CD14-positive monocyte (primary cell): Measurements from ENCODE around the gene RPLP2. TPM values are rescaled to one million over a fixed set of nuclear protein-coding genes. Genes with fewer than 3 reads are reported as not detected.

Experiments used
- DNase-seq, 3 donors: peaks; one replicate each; pipeline ENCODE4 v3.0.0-alpha.2; 2011 to 2022
- H2AFZ ChIP-seq: 2 replicates; pipeline ENCODE4 v1.6.0; 2012; ENCODE audit warnings: mild to moderate bottlenecking, low read depth, low read length, inconsistent platforms; ENCODE audit not compliant: insufficient read depth, poor library complexity, severe bottlenecking
- H3K27ac ChIP-seq, 2 donors: 1 replicate in 1 of 2; 2 replicates in 1 of 2; pipeline ENCODE4 v1.5.1; 2012 to 2013; ENCODE audit warnings: low read length in 2 of 2, control low read depth in 1 of 2, inconsistent platforms in 1 of 2, low read depth in 1 of 2, mild to moderate bottlenecking in 1 of 2
- H3K27me3 ChIP-seq, 2 donors: one replicate each; pipeline versions ENCODE4 v1.6.0 to v1.6.1; 2011 to 2013; ENCODE audit warnings: low read length in 2 of 2; ENCODE audit not compliant: control insufficient read depth in 2 of 2, insufficient read depth in 2 of 2
- H3K36me3 ChIP-seq, 2 donors: replicated peaks in 1 of 2; 1 replicate in 1 of 2; 2 replicates in 1 of 2; pipeline versions ENCODE4 v1.5.1 to v1.6.1; 2012 to 2013; ENCODE audit warnings: low read length in 2 of 2, control low read depth in 1 of 2, inconsistent platforms in 1 of 2, mild to moderate bottlenecking in 1 of 2; ENCODE audit not compliant: insufficient read depth in 2 of 2, control insufficient read depth in 1 of 2
- H3K4me1 ChIP-seq, 2 donors: 1 replicate in 1 of 2; 2 replicates in 1 of 2; pipeline versions ENCODE4 v1.5.1 to v1.6.1; 2012 to 2013; ENCODE audit warnings: low read length in 2 of 2, control low read depth in 1 of 2, inconsistent platforms in 1 of 2, mild to moderate bottlenecking in 1 of 2, moderate library complexity in 1 of 2; ENCODE audit not compliant: insufficient read depth in 2 of 2, control insufficient read depth in 1 of 2
- H3K4me2 ChIP-seq: replicated peaks from 2 replicates; pipeline ENCODE3; 2012; ENCODE audit warnings: low read length, moderate library complexity, mild to moderate bottlenecking; ENCODE audit not compliant: poor library complexity, severe bottlenecking; ENCODE audit errors: extremely low read depth
- H3K4me3 ChIP-seq, 3 experiments: fragments of 200-600 bp in 1 of 3; sonication (generic) in 1 of 3; replicated peaks in 1 of 3; 1 replicate in 2 of 3; 2 replicates in 1 of 3; pipeline ENCODE4 v1.5.1; 2011 to 2013; ENCODE audit warnings: low read length in 3 of 3, mild to moderate bottlenecking in 3 of 3, control low read depth in 2 of 3, low read depth in 2 of 3, inconsistent platforms in 1 of 3, moderate library complexity in 1 of 3
- H3K79me2 ChIP-seq: 2 replicates; pipeline ENCODE4 v1.6.0; 2012; ENCODE audit warnings: mild to moderate bottlenecking, control low read depth, inconsistent platforms, low read length, moderate library complexity; ENCODE audit not compliant: insufficient read depth
- H3K9ac ChIP-seq: 2 replicates; pipeline ENCODE4 v1.6.0; 2017; ENCODE audit warnings: low read length, mild to moderate bottlenecking; ENCODE audit not compliant: insufficient read depth, poor library complexity, severe bottlenecking
- H3K9me3 ChIP-seq, 2 donors: replicated peaks in 1 of 2; 1 replicate in 1 of 2; 2 replicates in 1 of 2; pipeline versions ENCODE4 v1.5.1 to v1.6.1; 2012 to 2013; ENCODE audit warnings: low read length in 2 of 2, control low read depth in 1 of 2; ENCODE audit not compliant: control insufficient read depth in 1 of 2, insufficient read depth in 1 of 2
- H4K20me1 ChIP-seq: 2 replicates; pipeline ENCODE4 v1.6.0; 2012; ENCODE audit warnings: mild to moderate bottlenecking, low read length, control low read depth, moderate library complexity; ENCODE audit not compliant: insufficient read depth
- H3K27ac Mint-ChIP-seq, 7 donors: one replicate each; pipeline ENCODE4 v1.8.0; 2020; ENCODE audit warnings: mild to moderate bottlenecking in 7 of 7, mixed read lengths in 7 of 7, moderate library complexity in 6 of 7, inconsistent platforms in 2 of 7
- H3K27me3 Mint-ChIP-seq, 3 donors: one replicate each; pipeline ENCODE4 v1.8.0; 2021 to 2022; ENCODE audit warnings: low read depth in 3 of 3, mild to moderate bottlenecking in 3 of 3, mixed read lengths in 3 of 3, moderate library complexity in 3 of 3, inconsistent platforms in 1 of 3
- H3K36me3 Mint-ChIP-seq, 2 donors: one replicate each; pipeline ENCODE4 v1.8.0; 2020; ENCODE audit warnings: mixed read lengths in 2 of 2, inconsistent platforms in 1 of 2, mild to moderate bottlenecking in 1 of 2
- H3K4me1 Mint-ChIP-seq: one replicate; pipeline ENCODE4 v1.8.0; 2020; ENCODE audit warnings: mild to moderate bottlenecking, mixed read lengths
- H3K4me3 Mint-ChIP-seq, 2 donors: one replicate each; pipeline ENCODE4 v1.8.0; 2020; ENCODE audit warnings: mild to moderate bottlenecking in 2 of 2, mixed read lengths in 2 of 2, moderate library complexity in 1 of 2
- H3K9me3 Mint-ChIP-seq, 7 donors: one replicate each; pipeline ENCODE4 v1.8.0; 2020 to 2022; ENCODE audit warnings: mixed read lengths in 7 of 7, mild to moderate bottlenecking in 6 of 7, moderate library complexity in 6 of 7, inconsistent platforms in 2 of 7
- CTCF ChIP-seq: fragments of 200-600 bp; IDR thresholded peaks from one replicate; pipeline ENCODE4 v1.8.0; 2022; ENCODE audit warnings: antibody characterized with exemption, mild to moderate bottlenecking
- WGBS: methylation state at CpG from one replicate; pipeline ENCODE4 v1.1.5; 2013; ENCODE audit warnings: missing lambda C conversion rate; ENCODE audit not compliant: insufficient coverage; 5-methylcytosine and 5-hydroxymethylcytosine counted together
- intact Hi-C, 2 donors: fragments of 100-400 bp; cut with micrococcal nuclease; formaldehyde crosslinking; loops; one replicate each; pipeline versions ENCODE4 v1.15.0 to v1.15.1; 2023
- polyA plus RNA-seq, 3 donors: library from polyadenylated mRNA; depleted of rRNA in 1 of 3; unstranded in 2 of 3; stranded (reverse) in 1 of 3; fragments of 300-500 nt in 2 of 3; fragments of >200 nt in 1 of 3; fragmentation: Illumina TruSeq in 2 of 3; gene quantifications; 1 replicate in 2 of 3; 2 replicates in 1 of 3; pipeline ENCODE4 v1.2.3, GENCODE V29; 2012 to 2021

The RPLP2 gene
- polyA plus RNA-seq, 3 donors: 879 to 1,191 (median 990) TPM

GRCh38 chr11:831118-831864 is 21.5 kb downstream of the RPLP2 start:
- Histone ChIP-seq H3K27me3 (peaks cover 10 to 65% of the 10 kb centered on the region in 2 donors), H3K4me1 (peaks cover 81 to 87% of the 10 kb centered on the region in 2 donors), H3K79me2 (peaks cover 21% of the 10 kb centered on the region), H3K4me2 (peak overlapping the region; percentile 91), H2AFZ (no peak overlapping the region), H3K4me3 (peak overlapping the region in 1 of 3 experiments; percentile 77), H3K9ac (no peak overlapping the region), H3K9me3 (no peaks in the 10 kb centered on the region), H4K20me1 (peaks cover 52% of the 10 kb centered on the region), H3K36me3 (peaks cover 2 to 3% of the 10 kb centered on the region in 2 donors), H3K27ac (no peak overlapping the region)
- Mint-ChIP-seq H3K27ac (no peak overlapping the region), H3K9me3 (peaks cover 0 to 21% (median 1%) of the 10 kb centered on the region in 7 donors), H3K27me3 (peaks cover 45 to 82% (median 50%) of the 10 kb centered on the region in 3 donors), H3K36me3 (peaks cover 6 to 13% of the 10 kb centered on the region in 2 donors), H3K4me1 (peaks cover 71% of the 10 kb centered on the region), H3K4me3 (peak overlapping the region; percentile 43 to 77)
- intact Hi-C loops: no loop called here
- no peak for TF ChIP-seq CTCF
- no peak for DNase-seq
- 70% methylated on average over 28 of the region's 31 CpGs for WGBS

GRCh38 chr11:831961-832528 is 22.3 kb downstream of the RPLP2 start:
- H3K9ac ChIP-seq: peak overlapping the region; percentile 46
- H3K27me3 Mint-ChIP-seq: peaks cover 41 to 77% (median 48%) of the 10 kb centered on the region in 3 donors
- peaks cover 0 to 21% (median 3%) of the 10 kb centered on the region in 7 donors for H3K9me3 Mint-ChIP-seq
- H3K36me3 Mint-ChIP-seq: peaks cover 14 to 18% of the 10 kb centered on the region in 2 donors
- no peaks in the 10 kb centered on the region for H3K9me3 ChIP-seq
- H3K4me3 Mint-ChIP-seq: peak overlapping the region; percentile 64 to 77
- peak overlapping the region in 2 of 3 experiments; percentile 41 to 74 for H3K4me3 ChIP-seq
- peak overlapping the region in 3 of 7 donors; percentile 6 to 59 (median 41) for H3K27ac Mint-ChIP-seq
- peaks cover 67% of the 10 kb centered on the region for H3K4me1 Mint-ChIP-seq
- H3K36me3 ChIP-seq: peaks cover 8 to 10% of the 10 kb centered on the region in 2 donors
- peak overlapping the region; percentile 41 for H2AFZ ChIP-seq
- peaks cover 60% of the 10 kb centered on the region for H4K20me1 ChIP-seq
- H3K27me3 ChIP-seq: peaks cover 10 to 61% of the 10 kb centered on the region in 2 donors
- intact Hi-C loops: no loop called here
- no peak for TF ChIP-seq CTCF
- 95% methylated on average over 14 of the region's 23 CpGs for WGBS
- peaks cover 74 to 79% of the 10 kb centered on the region in 2 donors for H3K4me1 ChIP-seq
- peak overlapping the region; percentile 91 for H3K4me2 ChIP-seq
- H3K27ac ChIP-seq: no peak overlapping the region
- no peak for DNase-seq
- H3K79me2 ChIP-seq: peaks cover 21% of the 10 kb centered on the region
